Measurements from ENCODE around the gene RASA3.

Gene RASA3

DNA sequence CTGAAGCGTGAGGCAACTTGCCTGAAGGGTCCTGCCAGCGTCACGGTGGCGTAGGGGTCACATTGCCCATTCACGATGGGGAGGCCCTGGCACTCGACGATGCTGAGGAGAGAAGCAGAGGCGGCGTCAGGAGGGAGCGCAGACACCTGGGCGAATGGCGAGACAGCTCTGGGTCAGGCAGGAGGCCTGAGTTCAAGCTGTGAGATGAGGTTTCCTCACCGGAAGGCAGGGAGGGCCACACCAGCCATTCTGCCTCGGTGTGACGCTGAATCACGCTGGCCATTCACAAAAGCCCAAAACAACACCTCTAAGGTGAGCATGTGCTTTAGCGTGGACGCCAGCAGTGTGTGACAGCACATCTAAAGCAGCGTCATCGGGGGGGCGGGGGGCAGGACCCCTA is 104.6 kb downstream of the RASA3 start:
- Histone ChIP-seq H3K9me3 (ENCODE audit: severe bottlenecking) (no peaks in the 10 kb centered on the region), H3K36me3 (ENCODE audit: low read depth) (peaks cover 5% of the 10 kb centered on the region; the same call in 1 of the 2 replicates), H3K27me3 (ENCODE audit: insufficient read depth, poor library complexity, severe bottlenecking) (no peaks in the 10 kb centered on the region), H3K4me3 (ENCODE audit: severe bottlenecking) (no peak overlapping the region), H3K4me1 (ENCODE audit: insufficient read depth, poor library complexity, severe bottlenecking) (peaks cover 10% of the 10 kb centered on the region), H3K27ac (ENCODE audit: poor library complexity, severe bottlenecking) (no peak overlapping the region)
- ATAC-seq (ENCODE audit: low read depth) (no peak), DNase-seq (ENCODE audit: low spot score) (no peak)
- TF ChIP-seq, protein P1, sequence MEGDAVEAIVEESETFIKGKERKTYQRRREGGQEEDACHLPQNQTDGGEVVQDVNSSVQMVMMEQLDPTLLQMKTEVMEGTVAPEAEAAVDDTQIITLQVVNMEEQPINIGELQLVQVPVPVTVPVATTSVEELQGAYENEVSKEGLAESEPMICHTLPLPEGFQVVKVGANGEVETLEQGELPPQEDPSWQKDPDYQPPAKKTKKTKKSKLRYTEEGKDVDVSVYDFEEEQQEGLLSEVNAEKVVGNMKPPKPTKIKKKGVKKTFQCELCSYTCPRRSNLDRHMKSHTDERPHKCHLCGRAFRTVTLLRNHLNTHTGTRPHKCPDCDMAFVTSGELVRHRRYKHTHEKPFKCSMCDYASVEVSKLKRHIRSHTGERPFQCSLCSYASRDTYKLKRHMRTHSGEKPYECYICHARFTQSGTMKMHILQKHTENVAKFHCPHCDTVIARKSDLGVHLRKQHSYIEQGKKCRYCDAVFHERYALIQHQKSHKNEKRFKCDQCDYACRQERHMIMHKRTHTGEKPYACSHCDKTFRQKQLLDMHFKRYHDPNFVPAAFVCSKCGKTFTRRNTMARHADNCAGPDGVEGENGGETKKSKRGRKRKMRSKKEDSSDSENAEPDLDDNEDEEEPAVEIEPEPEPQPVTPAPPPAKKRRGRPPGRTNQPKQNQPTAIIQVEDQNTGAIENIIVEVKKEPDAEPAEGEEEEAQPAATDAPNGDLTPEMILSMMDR (IDR thresholded peaks at IDR 0.05; ENCODE audit: poor library complexity, severe bottlenecking) = no peak

DNA sequence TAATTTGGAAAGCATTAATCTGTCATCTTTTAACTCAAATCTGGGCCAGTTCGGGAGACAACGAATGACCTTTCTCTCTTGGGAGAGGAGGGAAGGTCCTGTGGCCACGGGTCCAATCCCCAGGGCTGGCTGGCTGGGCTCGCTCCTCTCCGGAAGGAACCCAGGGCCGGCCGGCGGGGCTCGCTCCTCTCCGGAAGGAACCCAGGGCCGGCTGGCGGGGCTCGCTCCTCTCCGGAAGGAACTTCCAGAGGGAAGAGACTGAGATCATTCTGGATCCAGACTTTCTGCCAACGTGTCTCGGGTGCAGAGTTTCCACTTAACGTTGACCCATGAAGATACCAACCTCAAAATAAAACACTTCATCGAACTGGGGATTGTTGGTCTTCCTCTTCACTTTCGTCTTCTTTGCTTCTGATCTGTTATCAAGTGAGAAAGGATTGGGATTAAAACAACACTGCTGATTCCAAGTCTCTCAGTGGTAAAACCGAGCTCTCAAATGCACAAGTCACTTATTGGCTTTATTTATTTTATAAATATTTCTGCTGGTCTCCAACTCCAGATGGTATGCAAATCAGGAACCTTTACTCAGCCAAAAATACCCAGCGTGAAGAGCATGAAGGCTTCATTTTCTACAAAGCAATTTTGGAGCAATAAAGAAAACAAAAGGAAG is 105.2 kb downstream of the RASA3 start:
- TF ChIP-seq, protein P1 (IDR thresholded peaks at IDR 0.05; ENCODE audit: poor library complexity, severe bottlenecking) = no peak
- Histone ChIP-seq H3K27me3 (ENCODE audit: insufficient read depth, poor library complexity, severe bottlenecking) (no peaks in the 10 kb centered on the region), H3K9me3 (ENCODE audit: severe bottlenecking) (no peaks in the 10 kb centered on the region), H3K4me1 (ENCODE audit: insufficient read depth, poor library complexity, severe bottlenecking) (peaks cover 7% of the 10 kb centered on the region), H3K27ac (ENCODE audit: poor library complexity, severe bottlenecking) (no peak overlapping the region), H3K4me3 (ENCODE audit: severe bottlenecking) (no peak overlapping the region), H3K36me3 (ENCODE audit: low read depth) (peaks cover 5% of the 10 kb centered on the region; the same call in 1 of the 2 replicates)
- ATAC-seq (ENCODE audit: low read depth) (no peak), DNase-seq (ENCODE audit: low spot score) (no peak)

DNA sequence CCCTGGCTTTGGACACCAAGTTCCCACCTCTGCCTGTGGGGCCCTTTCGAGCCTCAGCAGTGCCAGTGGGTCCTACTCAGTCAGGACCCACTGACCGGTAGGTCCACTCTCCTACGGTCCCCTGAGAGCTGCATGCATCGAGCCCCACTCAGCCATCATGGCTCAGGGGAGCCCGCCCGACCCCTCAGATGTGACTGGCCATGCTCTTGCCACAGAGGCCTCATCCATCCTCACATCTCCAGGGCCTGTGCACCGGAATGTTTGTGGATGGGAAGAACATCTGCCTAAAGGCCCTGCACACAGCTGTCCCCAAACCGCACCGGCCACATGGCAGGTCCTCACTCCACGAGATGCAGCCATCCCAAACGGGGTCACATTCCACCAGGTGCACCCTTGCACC is 105.9 kb downstream of the RASA3 start:
- DNase-seq (ENCODE audit: low spot score) = no peak
- Histone ChIP-seq H3K4me3 (ENCODE audit: severe bottlenecking) (no peak overlapping the region), H3K27ac (ENCODE audit: poor library complexity, severe bottlenecking) (no peak overlapping the region), H3K27me3 (ENCODE audit: insufficient read depth, poor library complexity, severe bottlenecking) (no peaks in the 10 kb centered on the region), H3K4me1 (ENCODE audit: insufficient read depth, poor library complexity, severe bottlenecking) (peaks cover under 1% of the 10 kb centered on the region), H3K9me3 (ENCODE audit: severe bottlenecking) (no peaks in the 10 kb centered on the region), H3K36me3 (ENCODE audit: low read depth) (peaks cover 5% of the 10 kb centered on the region; the same call in 1 of the 2 replicates)
- TF ChIP-seq, protein P1 (IDR thresholded peaks at IDR 0.05; ENCODE audit: poor library complexity, severe bottlenecking) = no peak
- no peak for ATAC-seq (ENCODE audit: low read depth)

DNA sequence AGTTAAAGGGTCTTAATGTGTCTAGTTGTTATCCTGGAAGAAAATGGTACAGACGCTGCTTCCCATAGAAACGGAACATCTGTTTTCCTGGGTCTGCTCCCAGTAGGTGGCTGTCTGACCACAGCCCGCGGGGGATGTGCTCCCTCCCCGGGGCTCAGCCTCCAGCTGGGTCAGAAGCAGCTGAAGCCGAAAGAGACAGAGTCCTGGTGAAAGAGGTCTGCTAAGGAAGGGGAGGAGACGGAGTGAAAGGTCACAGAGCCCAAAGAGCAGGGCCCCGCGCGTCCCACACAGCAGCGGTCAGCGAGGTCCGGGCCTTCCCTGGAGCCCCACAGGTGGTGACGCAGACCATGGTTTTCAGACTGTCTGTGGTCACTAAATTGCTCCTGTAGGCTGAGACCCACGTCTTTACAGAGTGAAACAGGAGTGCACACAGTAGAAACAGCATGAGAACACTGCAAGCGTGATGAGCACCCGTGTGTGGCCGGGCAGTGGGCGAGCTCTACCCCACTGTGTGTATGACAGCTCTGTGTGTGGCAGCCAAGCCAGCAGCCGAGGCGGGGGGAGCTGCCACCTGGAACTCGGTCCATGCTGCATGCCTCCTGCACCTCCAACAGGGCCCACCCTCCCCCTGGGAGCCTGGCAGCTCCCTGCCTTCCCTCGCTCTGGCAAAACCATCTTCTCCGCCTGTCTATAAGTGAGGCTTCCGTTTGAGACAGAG is 106.5 kb downstream of the RASA3 start:
- TF ChIP-seq, protein P1 (IDR thresholded peaks at IDR 0.05; ENCODE audit: poor library complexity, severe bottlenecking) = no peak
- Histone ChIP-seq H3K4me3 (ENCODE audit: severe bottlenecking) (no peak overlapping the region), H3K9me3 (ENCODE audit: severe bottlenecking) (no peaks in the 10 kb centered on the region), H3K27ac (ENCODE audit: poor library complexity, severe bottlenecking) (no peak overlapping the region), H3K36me3 (ENCODE audit: low read depth) (peaks cover 7% of the 10 kb centered on the region; the same call in 1 of the 2 replicates), H3K4me1 (ENCODE audit: insufficient read depth, poor library complexity, severe bottlenecking) (no peaks in the 10 kb centered on the region), H3K27me3 (ENCODE audit: insufficient read depth, poor library complexity, severe bottlenecking) (no peaks in the 10 kb centered on the region)
- ATAC-seq (ENCODE audit: low read depth) = no peak
- no peak for DNase-seq (ENCODE audit: low spot score)

DNA sequence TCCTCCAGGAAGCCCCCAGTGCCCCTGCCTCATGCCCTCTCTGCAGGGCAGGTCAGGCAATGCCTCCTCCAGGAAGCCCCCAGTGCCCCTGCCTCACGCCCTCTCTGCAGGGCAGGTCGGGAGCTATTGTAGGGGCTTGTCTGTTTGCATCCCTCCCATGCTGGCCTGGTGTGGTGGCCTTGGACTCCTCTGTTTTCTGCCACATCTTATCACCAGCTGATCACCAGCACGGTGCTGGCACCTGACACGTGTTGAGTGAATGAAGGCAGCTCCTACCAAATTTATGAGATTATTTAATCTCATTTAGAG is 107.1 kb downstream of the RASA3 start:
- no peak for DNase-seq (ENCODE audit: low spot score)
- no peak for ATAC-seq (ENCODE audit: low read depth)
- Histone ChIP-seq H3K27ac (ENCODE audit: poor library complexity, severe bottlenecking) (no peak overlapping the region), H3K36me3 (ENCODE audit: low read depth) (peaks cover 7% of the 10 kb centered on the region; the same call in 1 of the 2 replicates), H3K4me3 (ENCODE audit: severe bottlenecking) (no peak overlapping the region), H3K27me3 (ENCODE audit: insufficient read depth, poor library complexity, severe bottlenecking) (no peaks in the 10 kb centered on the region), H3K9me3 (ENCODE audit: severe bottlenecking) (no peaks in the 10 kb centered on the region), H3K4me1 (ENCODE audit: insufficient read depth, poor library complexity, severe bottlenecking) (no peaks in the 10 kb centered on the region)
- TF ChIP-seq, protein P1 (IDR thresholded peaks at IDR 0.05; ENCODE audit: poor library complexity, severe bottlenecking) = no peak

Measured in RWPE2 (cell line).